ENCODE measurements around the gene LAPTM5. TPM values are rescaled to one million over a fixed set of nuclear protein-coding genes. Genes with fewer than 3 reads are reported as not detected.

The LAPTM5 gene
- total and polyA plus RNA-seq, 2 of the 13 experiments (the other 11 are each of a cell fraction or from before 2014, with no cell fraction given) = 0.41 to 0.86 TPM

GRCh38 chr1:30718636-30719405 is 38.8 kb downstream of the LAPTM5 start (continued):
- TF ChIP-seq E2F5 (CRISPR knock-in tag; conservative IDR thresholded peaks at IDR 0.05) (no peak), MTA3 (CRISPR knock-in tag; IDR thresholded peaks at IDR 0.05) (no peak), ZNF33A (CRISPR knock-in tag; IDR thresholded peaks at IDR 0.05; ENCODE audit: borderline replicate concordance) (no peak), ZBTB4 (CRISPR knock-in tag; IDR thresholded peaks at IDR 0.05; ENCODE audit: borderline replicate concordance) (no peak), KIAA2018 (CRISPR knock-in tag; IDR thresholded peaks at IDR 0.05; ENCODE audit: borderline replicate concordance) (no peak), ATM (IDR thresholded peaks at IDR 0.05; ENCODE audit: borderline replicate concordance) (no peak), XBP1 (CRISPR knock-in tag; IDR thresholded peaks at IDR 0.05) (no peak), ZNF589 (CRISPR knock-in tag; conservative IDR thresholded peaks at IDR 0.05) (peak; percentile 62; the same call in 1 of the 2 replicates), ZNF660 (CRISPR knock-in tag; IDR thresholded peaks at IDR 0.05; ENCODE audit: borderline replicate concordance, low read depth) (0 out of 2 replicates have a peak, but pooled peaks have one; percentile 37), ZSCAN22 (CRISPR knock-in tag; IDR thresholded peaks at IDR 0.05) (no peak), ZNF83 (CRISPR knock-in tag; IDR thresholded peaks at IDR 0.05; ENCODE audit: borderline replicate concordance) (no peak), RBFOX2 (IDR thresholded peaks at IDR 0.05; ENCODE audit: low read depth, low read length) (peak; percentile 76), ZGPAT (CRISPR knock-in tag; IDR thresholded peaks at IDR 0.05) (peak; percentile 70), ZNF263 (CRISPR knock-in tag; IDR thresholded peaks at IDR 0.05) (peak; percentile 68; the same call in 1 of the 2 replicates)

Data from HepG2 (cell line).